ENCODE results near the gene ASIC1.

- TF ChIP-seq, protein P1, sequence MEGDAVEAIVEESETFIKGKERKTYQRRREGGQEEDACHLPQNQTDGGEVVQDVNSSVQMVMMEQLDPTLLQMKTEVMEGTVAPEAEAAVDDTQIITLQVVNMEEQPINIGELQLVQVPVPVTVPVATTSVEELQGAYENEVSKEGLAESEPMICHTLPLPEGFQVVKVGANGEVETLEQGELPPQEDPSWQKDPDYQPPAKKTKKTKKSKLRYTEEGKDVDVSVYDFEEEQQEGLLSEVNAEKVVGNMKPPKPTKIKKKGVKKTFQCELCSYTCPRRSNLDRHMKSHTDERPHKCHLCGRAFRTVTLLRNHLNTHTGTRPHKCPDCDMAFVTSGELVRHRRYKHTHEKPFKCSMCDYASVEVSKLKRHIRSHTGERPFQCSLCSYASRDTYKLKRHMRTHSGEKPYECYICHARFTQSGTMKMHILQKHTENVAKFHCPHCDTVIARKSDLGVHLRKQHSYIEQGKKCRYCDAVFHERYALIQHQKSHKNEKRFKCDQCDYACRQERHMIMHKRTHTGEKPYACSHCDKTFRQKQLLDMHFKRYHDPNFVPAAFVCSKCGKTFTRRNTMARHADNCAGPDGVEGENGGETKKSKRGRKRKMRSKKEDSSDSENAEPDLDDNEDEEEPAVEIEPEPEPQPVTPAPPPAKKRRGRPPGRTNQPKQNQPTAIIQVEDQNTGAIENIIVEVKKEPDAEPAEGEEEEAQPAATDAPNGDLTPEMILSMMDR (IDR thresholded peaks at IDR 0.05) = no peak
- no peak for TF ChIP-seq POLR2AphosphoS5 (IDR thresholded peaks at IDR 0.05)
Observed at GRCh38 chr12:50072198-50072907, 15.0 kb downstream of the ASIC1 start.
